ENCODE measurements around the gene FGFR1OP2.
A peak's percentile ranks its signal among the peaks of the same experiment; 100 is the strongest.
"Not testable (repeated sequence)": the region's sequence is repeated elsewhere in the genome, so short reads cannot be mapped to it uniquely, and the experiment has no call there.

The FGFR1OP2 gene

DNA sequence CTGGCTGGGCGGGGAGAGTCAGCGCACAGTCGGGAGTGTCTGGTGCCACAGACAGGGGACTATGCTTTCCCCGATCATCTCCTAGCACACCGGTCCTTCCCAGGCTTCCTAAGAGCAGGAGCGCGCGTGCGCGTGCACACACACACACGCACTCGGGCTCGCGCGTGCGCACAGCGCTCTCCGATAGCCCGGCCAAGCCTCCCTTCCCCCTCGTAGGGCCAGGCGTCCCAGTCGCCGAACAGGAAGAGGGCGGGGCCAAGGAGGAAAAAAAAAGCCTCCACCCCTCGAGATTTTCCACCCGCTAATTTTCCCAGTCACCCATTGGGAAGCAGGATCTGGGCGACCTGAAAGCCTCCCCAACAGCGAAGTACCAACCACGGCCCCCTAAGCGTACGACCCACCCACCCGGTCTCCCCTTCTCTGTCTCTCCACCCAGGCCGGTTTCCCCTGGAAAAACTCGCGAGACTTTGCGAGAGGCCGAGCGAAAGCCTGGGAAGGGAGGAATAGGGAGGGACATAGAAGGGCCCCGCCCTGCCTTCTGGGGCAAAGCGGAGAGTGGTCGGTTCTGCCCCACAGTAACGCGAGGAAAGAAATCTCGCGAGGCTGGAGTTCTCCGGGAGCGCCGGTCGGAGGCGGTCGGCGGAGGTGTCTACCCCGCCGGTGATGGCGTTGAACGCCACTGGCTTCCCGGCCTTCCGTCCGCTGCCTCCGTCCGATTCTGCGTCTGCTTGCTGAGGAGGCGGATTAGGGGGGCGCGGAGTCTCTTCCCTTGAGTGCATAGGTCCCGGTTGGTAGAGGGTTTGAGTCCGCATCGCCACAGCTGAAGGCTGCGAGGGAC is at the start of gene FGFR1OP2, which contains the start of gene INTS13:
Gene FGFR1OP2, plus strand, starts transcription at position 608 of the 838 bp plus-strand sequence. CDS start 15,689 bp downstream, outside the sequence.
Gene INTS13, minus strand, starts transcription at position 119 of the 838 bp plus-strand sequence. CDS start 1,178 bp downstream, outside the sequence.
- peak; percentile 93 for DNase-seq (ENCODE audit: low read depth)

DNA sequence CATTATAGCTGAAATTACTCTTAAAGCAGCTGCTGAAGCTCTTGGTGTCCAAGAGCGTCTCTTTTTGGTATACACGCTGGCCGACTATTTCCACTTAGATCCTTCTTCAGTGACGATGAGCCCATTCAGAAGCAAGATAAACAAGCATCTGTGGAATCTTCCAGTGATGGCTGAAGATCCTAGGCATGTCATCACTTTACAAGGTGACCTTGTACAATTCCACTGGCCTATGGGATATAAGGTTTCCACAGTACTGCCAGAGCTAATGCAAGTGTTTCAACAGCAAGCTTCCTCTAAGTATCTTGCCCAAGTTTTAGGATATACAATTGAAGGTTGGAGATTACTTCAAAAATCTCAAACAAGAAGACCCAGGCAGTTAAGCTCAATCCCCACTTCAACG is 47.5 kb upstream of the FGFR1OP2 start:
- no peak for DNase-seq (ENCODE audit: low read depth)

DNA sequence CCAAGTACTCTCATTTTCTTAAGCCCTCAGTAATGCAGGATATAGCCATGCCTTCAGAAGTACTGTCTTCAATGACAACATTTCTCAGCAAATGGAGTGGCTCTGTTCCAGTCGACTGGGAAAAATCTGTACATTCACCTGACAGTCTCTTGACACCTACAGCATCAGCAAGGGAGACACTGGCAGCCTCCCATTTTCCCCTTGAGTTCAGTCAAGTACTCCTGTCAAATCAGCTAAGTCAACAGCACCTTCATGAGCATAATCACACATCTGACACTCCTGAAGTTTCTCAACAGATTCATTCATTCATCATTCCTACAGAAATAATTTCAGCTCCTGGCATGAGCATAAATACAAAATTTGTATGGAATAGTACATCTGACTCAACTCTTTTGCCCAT is 46.6 kb upstream of the FGFR1OP2 start:
- DNase-seq (ENCODE audit: low read depth): no peak

DNA sequence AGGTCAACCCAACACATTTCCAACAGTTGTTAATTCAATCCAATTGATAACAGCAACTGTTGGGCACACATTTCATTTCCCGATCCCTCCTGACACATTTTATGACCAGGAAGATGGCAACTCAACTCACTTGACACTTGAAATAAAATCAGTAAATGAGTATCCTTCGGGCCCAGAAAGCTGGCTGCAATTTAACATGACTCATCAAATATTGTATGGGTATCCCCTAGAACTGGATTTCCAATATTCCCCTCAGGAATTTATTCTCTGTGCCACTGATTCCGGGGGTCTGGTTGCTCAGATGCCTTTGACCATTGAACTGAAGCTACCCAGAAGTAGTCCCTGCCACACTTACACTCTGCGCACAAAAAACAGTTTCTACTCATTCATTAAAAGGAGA is 42.6 kb upstream of the FGFR1OP2 start:
- DNase-seq (ENCODE audit: low read depth): no peak

- no peak for DNase-seq (ENCODE audit: low read depth)
Measured at GRCh38 chr12:26896913-26897312, 41.4 kb upstream of the FGFR1OP2 start.

GRCh38 chr12:26903396-26903795 is 34.9 kb upstream of the FGFR1OP2 start:
- DNase-seq (ENCODE audit: low read depth): not testable (repeated sequence)

DNA sequence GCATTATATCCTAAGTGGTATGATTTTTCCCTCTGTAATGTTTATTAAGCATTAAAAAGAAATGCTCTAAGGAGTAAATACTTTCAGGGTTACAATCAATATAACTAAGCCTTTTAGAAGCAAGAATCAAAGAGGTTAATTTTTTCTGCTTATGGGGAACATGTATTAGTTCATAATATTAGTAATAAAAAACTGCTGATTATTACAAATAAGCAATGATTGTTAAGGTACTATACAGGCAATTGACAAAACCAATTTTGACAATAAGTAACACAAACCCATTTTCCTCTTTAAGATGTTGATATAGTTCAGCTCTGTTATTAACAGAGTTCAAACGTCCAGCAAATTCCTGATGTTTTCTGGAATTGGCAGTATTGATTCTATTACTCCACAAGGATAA is 32.2 kb upstream of the FGFR1OP2 start:
- no peak for DNase-seq (ENCODE audit: low read depth)

GRCh38 chr12:26906704-26907103 is 31.6 kb upstream of the FGFR1OP2 start:
- no peak for DNase-seq (ENCODE audit: low read depth)

DNA sequence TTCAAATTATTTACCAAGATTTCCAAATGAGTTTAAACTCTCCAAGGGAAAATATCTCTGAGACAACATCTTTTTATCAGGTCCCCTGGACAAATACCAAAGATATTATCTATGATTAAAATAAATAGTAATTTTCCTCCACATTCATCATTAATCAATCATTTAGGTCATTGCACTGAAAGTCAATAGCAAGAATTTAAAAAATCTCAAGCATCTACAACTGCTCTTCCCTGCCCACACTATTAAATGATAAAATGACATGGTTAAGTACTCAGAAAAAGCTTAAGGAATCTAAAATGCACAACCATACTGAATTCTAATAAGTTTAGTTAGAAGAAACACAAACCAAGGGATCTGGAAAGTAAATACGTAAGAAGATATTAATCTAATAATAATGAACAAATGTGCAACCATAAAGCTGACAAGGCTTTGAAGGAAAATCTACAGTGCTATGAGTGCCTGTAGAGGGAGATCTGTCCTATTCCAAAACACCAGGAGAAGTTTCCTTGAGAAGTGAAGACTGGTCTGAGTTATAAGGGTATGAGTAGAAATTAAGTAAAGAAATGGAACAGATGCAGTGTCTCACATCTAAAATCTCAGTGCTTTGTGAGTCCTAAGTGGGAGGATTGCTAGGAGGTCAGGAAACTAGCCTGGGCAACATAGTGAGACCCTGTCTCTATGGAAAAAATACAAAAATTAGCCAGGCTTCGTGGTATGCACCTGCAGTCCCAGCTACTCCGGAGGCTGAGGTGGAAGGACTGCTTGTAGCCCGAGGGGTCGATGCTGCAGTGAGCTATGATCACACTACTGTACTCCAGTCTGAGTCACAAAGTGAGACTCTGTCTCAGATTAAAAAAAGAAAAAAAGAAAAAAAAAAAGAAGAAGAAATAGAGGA is 19.7 kb upstream of the FGFR1OP2 start:
- DNase-seq (ENCODE audit: low read depth): no peak

DNA sequence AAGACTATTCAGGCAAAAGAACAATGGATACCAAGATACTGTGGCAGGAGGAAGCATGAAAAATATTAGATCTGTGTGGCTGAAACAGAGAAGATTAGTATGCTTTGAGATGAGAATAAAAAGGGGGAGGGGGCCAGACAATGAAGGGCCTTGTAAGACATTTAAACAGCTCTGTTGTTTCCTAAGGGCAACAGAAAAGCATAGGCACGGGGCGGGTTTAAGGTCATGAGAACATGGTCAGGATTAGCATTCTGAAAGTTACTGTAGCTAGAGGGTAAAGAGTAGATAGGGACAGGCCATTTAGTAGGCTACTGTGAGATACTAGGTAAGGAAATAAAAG is 19.1 kb upstream of the FGFR1OP2 start:
- DNase-seq (ENCODE audit: low read depth): no peak

DNA sequence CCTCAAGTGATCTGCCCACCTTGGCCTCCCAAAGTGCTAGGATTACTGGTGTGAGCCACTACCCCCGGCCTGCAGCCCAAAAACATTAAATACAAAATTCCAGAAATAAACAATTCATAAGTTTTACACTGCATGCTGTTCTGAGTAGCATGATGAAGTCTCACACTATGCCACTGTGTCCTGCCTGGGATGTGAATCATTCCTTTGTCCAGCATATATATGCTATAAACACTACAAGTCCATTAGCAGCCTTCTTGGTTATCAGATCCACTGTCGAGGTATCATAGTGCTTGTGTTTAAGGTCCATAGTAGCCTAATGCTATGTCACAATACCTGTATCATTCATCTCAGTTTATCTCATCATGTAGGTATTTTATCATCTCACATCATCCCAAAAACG is 16.4 kb upstream of the FGFR1OP2 start:
- DNase-seq (ENCODE audit: low read depth): no peak

DNA sequence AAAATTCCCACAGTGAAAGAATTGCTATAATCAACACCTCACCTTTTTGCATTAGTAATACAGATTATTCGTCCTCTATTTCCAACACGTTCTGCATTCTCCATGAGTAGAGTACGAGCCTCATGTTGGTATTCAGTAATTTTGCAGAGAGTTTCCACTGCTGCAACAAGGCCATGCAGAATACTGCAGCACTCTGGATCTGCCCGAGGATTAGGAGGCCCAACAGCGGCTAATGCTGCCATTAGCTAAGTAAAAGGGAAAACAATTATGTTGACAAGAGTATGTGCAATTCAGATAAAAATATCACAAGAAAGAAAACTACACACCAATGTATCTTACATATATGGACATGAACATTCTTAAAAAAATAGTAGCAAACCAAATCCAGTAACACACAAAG is 9.6 kb upstream of the FGFR1OP2 start:
- no peak for DNase-seq (ENCODE audit: low read depth)

GRCh38 chr12:26929590-26929989 is 8.7 kb upstream of the FGFR1OP2 start:
- DNase-seq (ENCODE audit: low read depth): no peak

- DNase-seq (ENCODE audit: low read depth): no peak
Measured at GRCh38 chr12:26935636-26936378, 2.5 kb upstream of the FGFR1OP2 start.

DNA sequence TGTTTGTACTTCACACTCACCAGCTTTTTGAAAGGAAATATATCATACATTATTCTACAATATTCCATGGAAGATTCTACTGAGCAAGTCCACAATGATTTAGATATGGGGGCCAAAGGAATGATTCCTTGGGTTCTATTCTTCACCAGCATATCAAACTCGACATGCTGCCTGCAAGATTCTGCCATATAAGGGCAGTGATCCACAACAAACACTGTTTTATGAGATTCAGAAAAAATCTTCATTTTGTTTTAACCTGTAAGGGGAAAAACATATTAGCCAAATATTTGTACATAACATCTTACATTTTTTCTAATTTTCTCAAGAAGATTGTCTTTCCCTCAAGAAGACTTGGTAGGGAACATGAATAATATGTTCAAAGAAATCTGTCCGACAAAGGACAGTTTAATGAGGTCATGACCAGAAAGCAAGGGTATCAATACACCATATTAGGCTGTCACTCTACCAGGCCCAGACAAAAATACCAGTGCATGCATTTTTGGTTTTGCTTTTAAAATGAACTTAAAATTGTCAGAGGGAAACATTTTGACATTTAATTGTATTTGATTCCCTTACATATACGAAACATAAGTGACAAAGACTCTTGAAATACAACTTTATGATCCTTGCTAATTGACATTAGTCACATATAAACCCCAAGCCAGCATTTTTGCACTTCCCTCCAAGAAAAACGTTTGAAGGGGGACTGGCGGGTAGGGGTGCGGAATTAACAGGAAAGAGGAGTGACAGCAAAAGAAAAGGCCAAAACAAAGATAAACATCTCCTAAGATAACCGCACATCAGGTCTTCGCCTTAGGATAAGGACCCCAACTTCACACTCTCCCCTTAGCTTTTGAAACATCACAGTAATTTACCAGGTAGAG is 1.5 kb upstream of the FGFR1OP2 start:
- no peak for DNase-seq (ENCODE audit: low read depth)

DNA sequence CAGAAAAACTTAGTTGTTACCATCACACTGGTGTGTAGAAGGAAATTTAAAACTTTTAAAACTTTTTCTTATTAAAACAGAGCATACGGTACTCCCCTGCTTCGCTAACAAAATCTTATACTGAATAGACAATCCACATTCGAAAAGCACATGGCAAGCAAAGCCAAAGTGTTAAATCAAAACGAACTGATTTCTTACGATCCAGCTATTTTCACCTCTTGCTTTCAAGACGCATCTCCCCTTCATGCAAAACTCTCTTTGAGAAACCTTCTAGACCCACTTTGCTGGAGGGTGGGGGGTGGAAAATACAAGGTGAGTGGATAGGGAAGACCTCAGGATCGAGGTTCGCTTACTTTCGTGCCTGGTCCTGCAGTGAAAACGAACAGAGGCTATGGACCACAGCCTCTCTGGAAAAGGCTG is 817 bp upstream of the FGFR1OP2 start:
- DNase-seq (ENCODE audit: low read depth): no peak

DNA sequence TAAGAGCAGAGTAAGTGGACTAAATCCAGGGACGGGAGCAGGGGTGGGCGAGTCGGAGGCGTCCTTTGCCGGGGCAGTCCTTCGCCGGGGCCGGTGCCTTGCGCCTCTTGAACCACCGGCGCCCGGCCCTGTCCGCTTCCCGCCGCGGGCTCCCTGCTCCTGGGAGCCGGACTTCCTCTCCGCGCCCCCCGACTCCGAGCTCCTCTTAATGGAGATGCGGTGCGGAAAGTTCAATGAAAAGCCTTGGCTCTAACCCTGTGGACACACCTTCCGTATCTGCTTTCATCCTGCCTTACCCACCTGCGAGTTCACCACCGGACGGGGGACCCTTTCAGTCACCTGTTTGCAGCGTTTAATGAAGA is 412 bp downstream of the FGFR1OP2 start:
- DNase-seq (ENCODE audit: low read depth): no peak

DNA sequence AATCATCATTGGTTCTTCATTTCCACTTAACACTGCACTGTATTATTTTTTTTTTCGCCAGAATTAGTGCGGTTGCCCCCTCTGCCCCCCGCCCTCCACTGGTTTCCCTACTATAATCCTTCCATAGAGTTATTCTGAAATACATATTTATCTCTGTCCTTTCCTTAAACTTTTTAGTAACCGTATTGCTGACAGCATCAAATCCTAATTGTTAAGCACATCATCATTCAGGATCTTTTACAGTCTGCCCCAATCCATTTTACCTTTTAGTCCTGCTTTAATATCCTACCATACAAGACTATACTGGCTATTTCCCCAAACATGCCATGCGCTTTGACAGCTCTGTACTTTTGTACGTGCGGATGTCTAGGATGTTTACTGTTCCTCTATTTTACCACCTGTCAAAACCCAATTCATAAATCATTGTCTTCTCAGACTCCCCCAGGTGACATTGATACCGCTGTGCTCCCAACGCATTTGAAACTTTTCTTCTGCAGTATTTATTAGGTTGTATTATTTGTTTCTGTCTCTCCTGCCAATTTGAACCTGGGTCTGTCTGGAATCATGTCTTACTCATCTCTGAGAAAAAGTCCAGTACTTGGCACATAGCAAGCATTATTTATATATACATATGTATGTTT is 1.0 kb downstream of the FGFR1OP2 start:
- DNase-seq (ENCODE audit: low read depth): no peak

GRCh38 chr12:26939953-26940352 is 1.7 kb downstream of the FGFR1OP2 start:
- DNase-seq (ENCODE audit: low read depth): no peak

GRCh38 chr12:26940516-26941214 is 2.4 kb downstream of the FGFR1OP2 start:
- no peak for DNase-seq (ENCODE audit: low read depth)

Data from activated T-cell treated with anti-CD3 and anti-CD28 coated beads for 1 hour (primary cell).